Kidney (tissue), 14 donors: ENCODE data around the gene UBXN2A. TPM values are rescaled to one million over a fixed set of nuclear protein-coding genes. Genes with fewer than 3 reads are reported as not detected.

Experiments
- DNase-seq, 5 donors: peaks; one replicate each; pipeline ENCODE4 v3.0.0-alpha.2; 2013 to 2020
- FAIRE-seq: peaks from 2 replicates; lab custom pipeline; 2012; peaks lifted over from hg19 to GRCh38; lab: Jason Lieb, UNC
- H3K27ac ChIP-seq, 2 donors: one replicate each; pipeline ENCODE4 v1.7.0; 2013; ENCODE audit warnings: low read depth in 2 of 2, low read length in 2 of 2, inconsistent platforms in 1 of 2
- H3K27me3 ChIP-seq: one replicate; pipeline ENCODE4 v1.7.1; 2013; ENCODE audit warnings: low read length, inconsistent platforms; ENCODE audit not compliant: control insufficient read depth, insufficient read depth
- H3K36me3 ChIP-seq, 3 donors: one replicate each; pipeline versions ENCODE4 v1.7.0 to v1.7.1; 2013; ENCODE audit warnings: low read length in 3 of 3, control low read depth in 1 of 3, inconsistent platforms in 1 of 3; ENCODE audit not compliant: insufficient read depth in 3 of 3, control insufficient read depth in 2 of 3
- H3K4me1 ChIP-seq, 3 donors: one replicate each; pipeline versions ENCODE4 v1.7.0 to v1.7.1; 2013; ENCODE audit warnings: low read length in 3 of 3, inconsistent platforms in 1 of 3, low read depth in 1 of 3; ENCODE audit not compliant: control insufficient read depth in 2 of 3, insufficient read depth in 2 of 3
- H3K4me3 ChIP-seq, 3 donors: one replicate each; pipeline versions ENCODE4 v1.7.0 to v1.8.1; 2013; ENCODE audit warnings: low read length in 3 of 3, control low read depth in 1 of 3, inconsistent platforms in 1 of 3
- H3K9ac ChIP-seq, 3 donors: one replicate each; pipeline versions ENCODE4 v1.7.0 to v1.7.1; 2013; ENCODE audit warnings: low read length in 3 of 3, control low read depth in 1 of 3, inconsistent platforms in 1 of 3
- H3K9me3 ChIP-seq, 3 donors: one replicate each; pipeline versions ENCODE4 v1.7.0 to v1.7.1; 2013; ENCODE audit warnings: low read length in 3 of 3, control low read depth in 1 of 3, inconsistent platforms in 1 of 3; ENCODE audit not compliant: control insufficient read depth in 2 of 3, insufficient read depth in 1 of 3
- intact Hi-C: fragments of 100-400 bp; cut with DNase I; formaldehyde crosslinking; loops from one replicate; pipeline ENCODE4 v1.11.1; 2022
- polyA plus RNA-seq: library from polyadenylated mRNA; stranded (reverse); fragments of 350-450 nt; fragmentation: Illumina TruSeq; extraction: RNeasy Lipid Tissue Mini Kit (QIAGEN cat#74804); gene quantifications from one replicate; pipeline ENCODE4 v1.2.3, GENCODE V29; 2014; ENCODE audit warnings: low read depth, low replicate concordance; ENCODE audit not compliant: insufficient read depth
- total RNA-seq: library from RNA; stranded (reverse); fragmentation: NEBNext Ultra II Directional; extraction: Animal tissue kit (Norgen Biotek cat#: 25700); gene quantifications from one replicate; pipeline ENCODE4 v1.2.1, GENCODE V29; 2021
- TF ChIP-seq, protein P1 (sequence below): IDR thresholded peaks from 3 replicates; pipeline ENCODE4 v1.5.1; 2012; ENCODE audit warnings: mild to moderate bottlenecking, moderate library complexity, borderline replicate concordance; ENCODE audit not compliant: insufficient read depth; ENCODE audit errors: extremely low read depth
- donor health status: control.
- donor health status: control.
- donor health status: control.
- donor health status: control.
- donor health status: control.
- donor health status: DM: yes; HTN: yes; CAD: no.
- donor health status: Normal renal cell carcinoma (clear cell type).

The UBXN2A gene
- total and polyA plus RNA-seq, 2 donors from 2014 or later = 7.9 to 11.9 TPM

DNA sequence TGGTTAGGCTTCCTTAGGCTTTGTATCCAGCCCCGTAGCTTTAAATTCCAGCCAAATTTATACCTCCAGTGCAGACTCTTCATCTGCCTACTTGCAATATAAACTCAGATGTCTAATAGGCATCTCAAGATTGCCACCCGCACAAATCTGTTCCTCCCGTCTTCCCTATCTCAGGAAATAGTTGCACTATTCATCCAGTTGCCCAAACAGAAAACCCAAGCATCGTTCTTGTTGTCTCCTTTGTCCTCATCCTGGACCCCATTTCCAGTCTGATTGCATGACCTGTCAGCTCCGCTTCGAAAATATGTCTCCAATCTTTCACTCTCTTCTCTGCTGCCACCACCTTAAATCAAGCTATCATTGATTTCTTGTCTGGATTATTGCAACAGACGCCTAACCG lies 111.6 kb downstream of the UBXN2A start:
- Histone ChIP-seq H3K27ac (no peak overlapping the region), H3K4me1 (peaks cover 0 to 9% (median 6%) of the 10 kb centered on the region in 3 donors), H3K27me3 (no peaks in the 10 kb centered on the region), H3K4me3 (no peak overlapping the region), H3K36me3 (no peaks in the 10 kb centered on the region), H3K9me3 (no peaks in the 10 kb centered on the region), H3K9ac (no peak overlapping the region)
- DNase-seq (no peak), FAIRE-seq (no peak)
- TF ChIP-seq, protein P1, sequence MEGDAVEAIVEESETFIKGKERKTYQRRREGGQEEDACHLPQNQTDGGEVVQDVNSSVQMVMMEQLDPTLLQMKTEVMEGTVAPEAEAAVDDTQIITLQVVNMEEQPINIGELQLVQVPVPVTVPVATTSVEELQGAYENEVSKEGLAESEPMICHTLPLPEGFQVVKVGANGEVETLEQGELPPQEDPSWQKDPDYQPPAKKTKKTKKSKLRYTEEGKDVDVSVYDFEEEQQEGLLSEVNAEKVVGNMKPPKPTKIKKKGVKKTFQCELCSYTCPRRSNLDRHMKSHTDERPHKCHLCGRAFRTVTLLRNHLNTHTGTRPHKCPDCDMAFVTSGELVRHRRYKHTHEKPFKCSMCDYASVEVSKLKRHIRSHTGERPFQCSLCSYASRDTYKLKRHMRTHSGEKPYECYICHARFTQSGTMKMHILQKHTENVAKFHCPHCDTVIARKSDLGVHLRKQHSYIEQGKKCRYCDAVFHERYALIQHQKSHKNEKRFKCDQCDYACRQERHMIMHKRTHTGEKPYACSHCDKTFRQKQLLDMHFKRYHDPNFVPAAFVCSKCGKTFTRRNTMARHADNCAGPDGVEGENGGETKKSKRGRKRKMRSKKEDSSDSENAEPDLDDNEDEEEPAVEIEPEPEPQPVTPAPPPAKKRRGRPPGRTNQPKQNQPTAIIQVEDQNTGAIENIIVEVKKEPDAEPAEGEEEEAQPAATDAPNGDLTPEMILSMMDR = no peak
- intact Hi-C loops = no loop called here

DNA sequence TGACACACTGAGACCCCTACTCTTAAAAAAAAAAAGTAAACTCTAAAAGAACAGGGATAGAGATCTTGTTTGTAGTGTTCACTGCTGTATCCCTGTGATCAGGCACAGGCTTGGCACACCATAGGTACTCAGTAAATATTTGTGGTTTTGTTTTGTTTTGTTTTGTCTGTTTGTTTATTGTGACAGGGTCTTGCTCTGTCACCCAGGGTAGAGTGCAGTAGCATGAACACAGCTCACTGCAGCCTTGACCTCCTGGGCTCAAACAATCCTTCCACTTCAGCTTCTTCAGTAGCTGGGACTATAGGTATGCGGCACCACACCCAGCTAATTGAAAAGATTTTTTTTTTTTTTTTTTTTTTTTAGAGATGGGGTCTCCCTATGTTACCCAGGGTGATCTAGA lies 112.7 kb downstream of the UBXN2A start:
- Histone ChIP-seq H3K9ac (no peak overlapping the region), H3K4me1 (peaks cover 0 to 4% (median 2%) of the 10 kb centered on the region in 3 donors), H3K27me3 (no peaks in the 10 kb centered on the region), H3K9me3 (no peaks in the 10 kb centered on the region), H3K4me3 (no peak overlapping the region), H3K27ac (no peak overlapping the region), H3K36me3 (no peaks in the 10 kb centered on the region)
- DNase-seq (no peak), FAIRE-seq (no peak)
- intact Hi-C loops = no loop called here
- TF ChIP-seq, protein P1 = no peak

Other genes starting within 250 kb of the UBXN2A start
- 28.7 TPM for gene ATAD2B, start 13.3 kb upstream of the UBXN2A start, total RNA-seq
- 2.3 TPM for gene ATAD2B, start 13.3 kb upstream of the UBXN2A start, polyA plus RNA-seq
- gene MFSD2B, start 69.6 kb downstream of the UBXN2A start, total RNA-seq = 0.54 TPM
- gene MFSD2B, start 69.6 kb downstream of the UBXN2A start, polyA plus RNA-seq = not detected
- gene WDCP, start 106.9 kb downstream of the UBXN2A start, total RNA-seq = 11.7 TPM
- gene WDCP, start 106.9 kb downstream of the UBXN2A start, polyA plus RNA-seq = 2.9 TPM
- 11.8 TPM for gene FKBP1B, start 109.3 kb downstream of the UBXN2A start, total RNA-seq
- gene FKBP1B, start 109.3 kb downstream of the UBXN2A start, polyA plus RNA-seq = 19.8 TPM
- 74.8 TPM for gene SF3B6, start 135.9 kb downstream of the UBXN2A start, total RNA-seq
- gene SF3B6, start 135.9 kb downstream of the UBXN2A start, polyA plus RNA-seq = 170 TPM
- gene TP53I3, start 144.4 kb downstream of the UBXN2A start, total RNA-seq = 45.1 TPM
- 85.0 TPM for gene TP53I3, start 144.4 kb downstream of the UBXN2A start, polyA plus RNA-seq
- gene PFN4, start 182.9 kb downstream of the UBXN2A start, total RNA-seq = 0.79 TPM
- gene PFN4, start 182.9 kb downstream of the UBXN2A start, polyA plus RNA-seq = 2.1 TPM
- 35.2 TPM for gene FAM228B, start 183.0 kb downstream of the UBXN2A start, total RNA-seq
- 23.2 TPM for gene FAM228B, start 183.0 kb downstream of the UBXN2A start, polyA plus RNA-seq
- 0.76 TPM for gene FAM228A, start 234.6 kb downstream of the UBXN2A start, total RNA-seq
- gene FAM228A, start 234.6 kb downstream of the UBXN2A start, polyA plus RNA-seq = 0.39 TPM